ENCODE data around the gene POLR3GL. TPM values are rescaled to one million over a fixed set of nuclear protein-coding genes. Genes with fewer than 3 reads are reported as not detected.

Gene POLR3GL
- total RNA-seq, 1 donor from 2014 or later: 21.4 TPM

DNA sequence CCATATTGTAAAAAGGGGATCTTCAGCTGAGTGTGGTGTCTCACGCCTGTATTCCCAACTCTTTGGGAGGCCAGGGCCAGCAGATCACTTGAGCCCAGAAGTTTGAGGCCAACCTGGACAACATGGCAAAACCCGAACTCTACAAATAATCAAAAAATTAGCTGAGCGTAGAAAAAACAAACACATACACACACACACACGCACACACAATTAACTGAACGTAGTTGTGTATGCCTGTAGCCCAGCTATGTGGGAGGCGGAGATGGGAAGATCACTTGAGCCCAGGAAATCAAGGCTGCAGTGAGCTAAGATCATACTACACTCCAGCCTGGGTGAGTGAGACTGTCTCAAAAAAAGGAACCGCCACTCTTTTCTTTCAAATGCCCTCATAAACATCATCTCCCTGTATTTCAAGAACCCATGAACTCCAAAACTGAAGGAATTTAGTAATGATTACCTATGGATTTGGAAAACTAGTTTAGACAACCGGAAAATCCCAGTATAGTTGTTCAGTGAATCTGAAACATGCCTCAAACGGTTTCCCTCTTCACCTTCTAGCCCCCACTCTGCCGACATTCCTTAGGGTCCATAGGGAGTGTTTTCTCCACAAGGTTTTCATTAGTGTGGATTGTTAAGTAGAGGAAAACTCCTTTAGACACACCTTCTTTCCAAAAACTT, 27.4 kb downstream of the POLR3GL start:
- Histone ChIP-seq H3K27ac (peak overlapping the region; percentile 99), H3K9me3 (no peaks in the 10 kb centered on the region), H3K36me3 (peaks cover 36% of the 10 kb centered on the region), H3K4me3 (peak overlapping the region; percentile 92), H3K4me1 (peaks cover 23% of the 10 kb centered on the region), H3K27me3 (no peaks in the 10 kb centered on the region)
- DNase-seq: no peak
- intact Hi-C loops (cut with DNase I): no loop called here
- TF ChIP-seq, protein P1, sequence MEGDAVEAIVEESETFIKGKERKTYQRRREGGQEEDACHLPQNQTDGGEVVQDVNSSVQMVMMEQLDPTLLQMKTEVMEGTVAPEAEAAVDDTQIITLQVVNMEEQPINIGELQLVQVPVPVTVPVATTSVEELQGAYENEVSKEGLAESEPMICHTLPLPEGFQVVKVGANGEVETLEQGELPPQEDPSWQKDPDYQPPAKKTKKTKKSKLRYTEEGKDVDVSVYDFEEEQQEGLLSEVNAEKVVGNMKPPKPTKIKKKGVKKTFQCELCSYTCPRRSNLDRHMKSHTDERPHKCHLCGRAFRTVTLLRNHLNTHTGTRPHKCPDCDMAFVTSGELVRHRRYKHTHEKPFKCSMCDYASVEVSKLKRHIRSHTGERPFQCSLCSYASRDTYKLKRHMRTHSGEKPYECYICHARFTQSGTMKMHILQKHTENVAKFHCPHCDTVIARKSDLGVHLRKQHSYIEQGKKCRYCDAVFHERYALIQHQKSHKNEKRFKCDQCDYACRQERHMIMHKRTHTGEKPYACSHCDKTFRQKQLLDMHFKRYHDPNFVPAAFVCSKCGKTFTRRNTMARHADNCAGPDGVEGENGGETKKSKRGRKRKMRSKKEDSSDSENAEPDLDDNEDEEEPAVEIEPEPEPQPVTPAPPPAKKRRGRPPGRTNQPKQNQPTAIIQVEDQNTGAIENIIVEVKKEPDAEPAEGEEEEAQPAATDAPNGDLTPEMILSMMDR (IDR thresholded peaks at IDR 0.05): no peak
- peak; percentile 7 for ATAC-seq

DNA sequence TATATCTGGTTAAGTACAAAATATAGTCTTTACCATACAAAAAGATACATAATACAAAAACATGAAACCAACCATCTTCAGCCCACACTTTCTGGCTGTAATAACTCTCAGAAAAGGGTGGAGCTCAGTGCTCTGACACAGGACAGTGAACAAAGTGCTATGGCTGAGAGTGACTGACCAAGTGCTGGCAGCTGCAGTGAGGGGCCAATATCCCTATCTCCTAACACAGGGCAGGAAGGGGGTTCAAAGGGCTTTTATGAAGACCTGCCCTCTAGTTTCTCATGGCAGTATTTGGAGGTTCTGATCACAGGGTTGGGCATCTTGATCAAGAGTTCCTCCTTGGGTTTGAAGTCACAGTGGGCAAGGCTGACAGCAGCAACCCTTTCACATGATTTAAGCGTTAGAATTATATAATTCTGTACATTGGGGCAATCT, 28.0 kb downstream of the POLR3GL start:
- peak overlapping the region; percentile 92 for H3K4me3 ChIP-seq
- ATAC-seq: no peak
- peak overlapping the region; percentile 99 for H3K27ac ChIP-seq
- peaks cover 28% of the 10 kb centered on the region for H3K4me1 ChIP-seq
- TF ChIP-seq, protein P1 (IDR thresholded peaks at IDR 0.05): no peak
- no peaks in the 10 kb centered on the region for H3K27me3 ChIP-seq
- no peak for DNase-seq
- intact Hi-C loops (cut with DNase I): no loop called here
- H3K9me3 ChIP-seq: no peaks in the 10 kb centered on the region
- H3K36me3 ChIP-seq: peaks cover 36% of the 10 kb centered on the region

DNA sequence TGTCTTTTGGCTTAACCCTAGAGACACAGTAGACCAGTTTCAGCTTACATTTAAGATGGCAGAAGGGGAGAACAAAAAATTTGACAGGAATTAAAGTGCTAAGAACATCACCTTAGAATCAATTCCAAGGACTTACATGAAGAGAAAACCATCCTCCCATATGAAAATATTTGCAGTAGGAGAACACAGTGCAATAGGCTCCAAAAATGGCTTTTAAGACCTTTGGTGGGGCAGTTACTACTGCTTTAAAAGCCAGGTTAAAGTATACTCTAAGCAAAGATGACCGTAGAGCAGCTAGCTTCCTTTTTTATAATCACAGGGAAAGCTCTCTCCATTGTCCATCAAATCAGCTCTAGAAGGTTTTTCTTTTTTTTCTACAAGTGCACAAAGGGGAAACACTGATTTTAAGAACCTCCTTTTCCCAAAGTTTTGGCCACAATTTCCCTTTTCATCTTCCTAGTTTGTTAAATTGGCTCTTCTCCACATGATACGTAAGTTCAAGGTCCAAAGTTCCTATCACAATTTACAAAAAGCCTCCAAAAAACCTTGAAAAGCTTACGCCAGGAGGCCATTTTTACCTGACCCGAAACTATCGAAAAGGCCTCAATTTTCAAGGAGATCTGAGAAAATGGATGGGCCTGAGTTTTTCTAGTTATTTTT, 28.6 kb downstream of the POLR3GL start:
- no peak for ATAC-seq
- intact Hi-C loops (cut with DNase I): no loop called here
- no peaks in the 10 kb centered on the region for H3K9me3 ChIP-seq
- TF ChIP-seq, protein P1 (IDR thresholded peaks at IDR 0.05): no peak
- H3K27me3 ChIP-seq: no peaks in the 10 kb centered on the region
- DNase-seq: no peak
- H3K36me3 ChIP-seq: peaks cover 36% of the 10 kb centered on the region
- peak overlapping the region; percentile 99 for H3K27ac ChIP-seq
- H3K4me3 ChIP-seq: peak overlapping the region; percentile 92
- H3K4me1 ChIP-seq: peaks cover 33% of the 10 kb centered on the region

DNA sequence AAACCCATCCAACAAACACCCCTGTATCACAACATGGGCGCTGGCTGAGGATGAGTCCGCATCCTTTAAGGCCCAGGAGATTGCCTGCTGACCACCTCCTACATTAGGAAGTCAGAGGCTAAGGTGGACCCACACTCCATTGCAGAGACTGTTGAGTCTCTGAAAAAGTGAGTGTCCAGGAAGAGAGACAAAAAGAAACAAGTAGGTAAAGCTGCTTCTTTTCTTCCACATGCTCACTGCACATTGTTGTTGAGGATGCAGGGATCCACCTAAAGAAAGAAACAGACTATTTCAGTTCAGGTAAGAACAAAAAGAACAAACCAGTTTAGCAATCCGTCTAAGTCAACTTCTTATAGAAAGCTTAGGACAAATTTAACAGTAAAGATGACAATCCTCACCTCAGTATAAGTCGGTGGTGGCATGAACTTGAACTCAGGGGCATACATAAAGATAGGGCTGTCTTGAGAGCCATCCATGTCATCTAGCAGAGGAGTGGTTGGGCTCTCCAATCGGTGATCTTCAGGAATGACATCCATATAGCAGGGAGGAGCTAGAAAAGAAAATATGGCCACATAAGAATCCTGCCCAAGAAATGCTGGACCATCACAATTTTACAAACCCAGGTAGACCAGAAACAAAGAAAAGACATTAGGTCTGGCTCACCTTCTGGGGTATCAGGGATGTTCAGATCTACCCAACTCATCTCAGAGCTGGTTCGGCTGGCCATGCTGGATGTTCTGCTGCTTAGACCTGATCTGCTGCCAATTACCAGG, 29.3 kb downstream of the POLR3GL start:
- Histone ChIP-seq H3K4me1 (peaks cover 40% of the 10 kb centered on the region), H3K27ac (peak overlapping the region; percentile 99), H3K4me3 (peak overlapping the region; percentile 92), H3K27me3 (no peaks in the 10 kb centered on the region), H3K9me3 (no peaks in the 10 kb centered on the region), H3K36me3 (peaks cover 36% of the 10 kb centered on the region)
- TF ChIP-seq, protein P1 (IDR thresholded peaks at IDR 0.05): no peak
- intact Hi-C loops (cut with DNase I): no loop called here
- no peak for DNase-seq
- ATAC-seq: no peak

DNA sequence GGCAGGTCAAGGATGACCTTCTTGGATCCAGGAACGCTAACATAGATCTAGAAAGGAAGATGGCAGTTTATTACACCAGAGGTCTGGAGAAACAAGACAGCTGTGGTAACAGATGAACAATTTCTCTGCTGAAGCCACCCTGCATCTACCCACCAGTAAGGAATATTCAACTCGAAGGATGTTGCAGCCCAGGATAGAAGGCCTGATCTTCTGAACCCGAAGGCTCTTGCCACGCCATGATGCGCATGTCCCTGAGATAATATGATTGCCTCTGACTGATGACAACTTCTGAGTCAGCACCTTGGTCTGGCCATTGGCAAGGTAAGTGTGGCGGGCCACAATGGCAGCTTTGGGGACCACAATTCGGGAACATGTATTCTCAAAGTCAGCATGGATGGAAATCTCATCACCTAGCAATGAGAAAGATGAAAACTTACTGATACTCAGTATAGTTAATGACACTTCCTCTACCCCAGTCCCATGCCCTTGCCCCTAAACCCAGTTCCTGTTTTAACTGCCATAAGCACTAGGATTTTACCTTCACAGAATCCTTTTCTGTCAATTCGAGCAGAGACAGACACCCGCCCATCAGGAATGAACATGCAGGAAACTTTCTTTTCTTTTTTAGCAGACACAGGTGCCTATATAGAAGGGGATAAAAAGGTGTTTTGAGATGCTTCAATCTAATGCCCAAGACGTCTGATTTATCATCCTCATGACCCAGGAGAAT, 30.1 kb downstream of the POLR3GL start:
- peaks cover 48% of the 10 kb centered on the region for H3K4me1 ChIP-seq
- H3K27me3 ChIP-seq: no peaks in the 10 kb centered on the region
- intact Hi-C loops (cut with DNase I): no loop called here
- peak overlapping the region; percentile 99 for H3K27ac ChIP-seq
- peaks cover 36% of the 10 kb centered on the region for H3K36me3 ChIP-seq
- ATAC-seq (no peak), DNase-seq (no peak)
- H3K4me3 ChIP-seq: peak overlapping the region; percentile 92
- H3K9me3 ChIP-seq: no peaks in the 10 kb centered on the region
- TF ChIP-seq, protein P1 (IDR thresholded peaks at IDR 0.05): no peak

Data from upper lobe of right lung (tissue), 1 donor.